Daoy (cell line): ENCODE measurements around the gene SPPL2B. TPM values are rescaled to one million over a fixed set of nuclear protein-coding genes. Genes with fewer than 3 reads are reported as not detected.

Experiments used
- DNase-seq: peaks from one replicate; pipeline ENCODE4 v3.0.0-alpha.2; 2015; ENCODE audit warnings: low read depth
- total RNA-seq: library from RNA; depleted of rRNA; stranded (reverse); fragments of >200 nt; shearing (Covaris generic); gene quantifications from 2 replicates; pipeline ENCODE4 v1.2.3, GENCODE V29; 2014

SPPL2B gene
- total RNA-seq, 1 experiment from 2014 or later = 24.4 TPM

DNA sequence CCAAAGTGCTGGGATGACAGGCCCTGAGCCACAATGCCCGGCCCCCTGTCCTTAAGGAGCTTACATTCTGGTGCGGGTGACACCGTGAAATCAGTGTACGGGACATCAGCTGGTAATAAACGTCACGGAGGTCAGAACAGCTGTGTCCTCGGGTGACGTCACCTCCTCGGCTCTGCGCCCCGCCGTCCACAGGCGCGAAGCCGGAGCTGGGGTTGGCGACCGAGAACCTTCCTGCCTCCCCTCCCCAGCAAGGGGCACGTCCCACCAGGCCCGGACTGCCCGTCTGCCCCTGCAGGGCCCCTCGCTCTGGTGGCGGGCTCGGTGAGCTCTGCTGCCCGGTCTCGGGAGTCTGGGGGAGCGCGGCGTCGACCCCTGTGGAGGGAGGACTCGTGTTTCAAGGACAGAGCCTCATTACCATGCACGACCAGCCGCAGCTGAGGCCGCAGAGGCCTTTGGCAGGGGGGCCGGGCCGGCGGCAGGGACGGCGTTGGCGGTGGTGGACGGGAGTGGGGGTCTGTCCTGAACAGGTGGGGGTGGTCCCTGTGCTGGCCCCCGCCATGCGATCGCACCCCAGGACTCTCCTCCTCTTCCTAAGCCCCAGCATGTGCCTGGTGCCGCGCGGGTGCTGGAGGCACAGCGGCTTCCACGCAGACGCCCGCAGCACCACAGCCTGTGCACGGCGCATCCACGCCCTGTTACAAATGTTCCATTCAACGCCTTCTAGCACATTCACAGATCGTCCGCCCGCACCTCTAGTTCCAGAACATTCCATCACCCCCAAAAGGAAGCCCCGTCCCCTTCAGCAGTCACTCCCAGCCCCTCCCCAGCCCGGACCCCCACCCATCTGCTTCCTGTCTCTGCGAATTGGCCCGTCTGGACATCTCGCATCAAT is 25.9 kb upstream of the SPPL2B start:
- no peak for DNase-seq

GRCh38 chr19:2303211-2303798 is 25.2 kb upstream of the SPPL2B start:
- DNase-seq = no peak

- DNase-seq = no peak
Measured at GRCh38 chr19:2305452-2306280, 22.8 kb upstream of the SPPL2B start.

DNA sequence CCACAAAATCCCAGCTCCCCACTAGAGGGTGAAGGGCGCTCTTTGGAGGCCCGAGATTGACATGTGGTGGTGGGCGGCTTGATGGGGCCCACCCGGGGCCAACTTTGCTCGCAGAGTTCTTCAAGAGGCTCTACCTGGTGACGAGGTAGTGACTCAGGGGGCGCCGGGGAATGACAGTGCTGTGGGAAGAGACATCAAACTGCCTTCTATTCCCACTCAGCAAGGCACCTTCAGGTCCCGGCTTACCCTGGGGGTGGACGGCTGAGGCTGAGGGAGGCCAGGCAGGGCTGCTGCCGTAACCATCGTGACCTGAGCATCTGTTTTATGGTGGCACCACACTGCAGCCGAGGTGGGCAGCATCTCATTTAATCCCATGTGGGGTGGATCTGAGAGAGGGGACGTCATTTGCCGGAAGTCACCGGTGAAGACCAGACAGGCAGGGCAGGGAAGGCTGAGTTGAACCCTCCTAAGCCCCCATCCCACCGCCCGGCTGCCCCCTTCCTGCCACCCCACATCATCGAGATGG is 22.1 kb upstream of the SPPL2B start:
- no peak for DNase-seq

- DNase-seq = no peak
Measured at GRCh38 chr19:2306971-2307370, 21.5 kb upstream of the SPPL2B start.

DNA sequence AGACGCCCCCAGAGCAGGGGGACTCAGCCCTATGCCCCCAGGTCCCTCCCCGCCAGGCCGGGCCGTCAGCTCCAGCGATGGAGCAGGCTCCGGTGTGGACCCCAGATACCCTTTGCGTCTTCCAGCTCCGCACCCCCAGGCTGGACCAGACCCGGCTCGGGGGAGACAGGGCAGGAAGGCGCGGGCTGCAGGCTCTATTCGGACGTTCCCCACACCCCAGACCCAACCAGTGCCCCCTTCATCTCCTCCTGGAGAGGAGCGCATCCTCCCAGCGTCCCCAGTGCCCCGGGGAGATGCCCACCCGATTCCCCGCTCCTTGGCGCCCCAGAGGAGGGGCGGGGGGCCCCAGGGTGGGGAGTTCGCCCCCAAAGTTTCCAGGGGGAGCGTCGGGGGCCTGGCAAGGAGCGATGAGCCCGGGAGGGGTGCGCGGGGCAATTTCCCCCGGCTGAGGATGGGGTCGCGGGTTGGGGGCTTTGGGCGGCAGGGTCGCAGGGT is 20.9 kb upstream of the SPPL2B start:
- no peak for DNase-seq

GRCh38 chr19:2308114-2308556 is 20.3 kb upstream of the SPPL2B start, which contains the start of gene LINGO3:
Gene LINGO3 (minus strand): TSS chr19:2308154. CDS start chr19:2291776, 16,378 bp downstream.
- DNase-seq = no peak

- DNase-seq = peak; percentile 85
Measured at GRCh38 chr19:2309734-2310362, 18.6 kb upstream of the SPPL2B start.

DNA sequence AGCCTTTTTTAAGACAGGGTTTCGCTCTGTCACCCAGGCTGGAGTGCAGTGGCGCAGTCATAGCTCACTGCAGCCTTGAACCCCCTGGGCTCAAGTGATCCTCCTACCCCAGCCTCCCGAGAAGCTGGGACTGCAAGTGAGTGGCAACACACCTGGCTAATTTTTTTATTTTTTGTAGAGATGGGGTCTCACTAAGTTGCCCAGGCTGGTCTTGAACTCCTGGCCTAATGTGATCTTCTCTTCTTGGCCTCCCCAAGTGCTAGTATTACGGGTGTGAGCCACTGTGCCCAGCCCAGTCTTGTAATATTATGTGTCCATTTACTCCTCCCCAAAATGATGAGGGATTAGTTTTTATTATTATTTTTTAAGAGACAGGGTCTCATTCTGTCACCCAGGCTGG is 17.4 kb upstream of the SPPL2B start:
- no peak for DNase-seq

DNA sequence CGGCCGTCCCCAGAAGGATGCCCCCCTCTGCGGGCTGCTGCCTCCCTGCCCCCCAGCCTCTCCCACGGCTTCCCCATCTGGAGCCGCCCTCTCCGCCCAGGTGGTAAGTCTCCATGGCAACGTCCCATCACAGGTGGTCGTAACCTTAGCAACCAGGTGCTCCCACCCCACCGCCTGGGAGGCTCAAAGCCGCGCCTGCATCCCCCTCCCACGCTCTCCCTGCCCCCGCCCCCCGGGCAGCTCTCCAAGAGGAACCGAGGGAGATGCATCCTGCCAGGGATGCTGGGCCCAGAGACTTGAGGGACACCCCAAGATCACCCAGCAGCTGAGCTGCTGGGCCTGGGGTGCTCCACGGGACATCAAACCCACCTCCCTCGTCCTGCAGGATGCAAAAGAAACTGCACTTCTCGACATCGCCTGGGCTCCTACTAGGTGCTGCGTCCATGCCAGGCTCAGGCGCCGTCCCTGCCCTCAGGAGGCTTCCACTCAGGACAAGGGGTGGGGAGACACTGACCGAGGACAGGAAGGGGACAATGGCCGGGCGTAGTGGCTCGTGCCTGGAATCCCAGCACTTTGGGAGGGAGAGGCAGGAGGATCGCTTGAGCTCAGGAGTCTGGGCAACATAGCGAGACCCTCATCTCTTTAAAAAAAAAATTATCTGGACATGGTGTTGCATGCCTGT is 15.5 kb upstream of the SPPL2B start:
- DNase-seq = no peak

- no peak for DNase-seq
Measured at GRCh38 chr19:2315121-2315817, 13.2 kb upstream of the SPPL2B start.

GRCh38 chr19:2315818-2316353 is 12.6 kb upstream of the SPPL2B start:
- peak; percentile 72 for DNase-seq

GRCh38 chr19:2317300-2317699 is 11.2 kb upstream of the SPPL2B start:
- no peak for DNase-seq

DNA sequence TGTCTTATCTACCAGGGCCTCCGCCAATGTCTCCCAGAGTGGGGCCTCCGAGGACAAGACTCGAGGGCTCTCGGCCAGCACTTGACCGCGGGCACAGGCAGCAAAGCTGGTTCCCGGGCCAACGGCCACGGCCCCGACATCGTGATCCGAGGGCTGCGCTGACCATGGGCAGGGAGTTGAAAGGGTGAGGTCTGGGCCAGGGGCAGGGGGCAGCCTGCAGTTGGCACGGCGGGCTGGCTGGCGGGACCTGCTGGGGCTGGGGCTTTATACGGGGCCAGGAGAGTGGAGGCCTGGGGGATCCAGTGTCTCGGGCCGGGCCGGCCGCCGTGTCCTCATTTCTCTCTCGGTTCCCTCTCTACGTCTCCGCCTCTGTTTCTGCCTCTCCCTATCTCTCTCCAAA is 10.7 kb upstream of the SPPL2B start:
- no peak for DNase-seq

- no peak for DNase-seq
Measured at GRCh38 chr19:2318923-2319322, 9.6 kb upstream of the SPPL2B start.

- no peak for DNase-seq
Measured at GRCh38 chr19:2319551-2319950, 8.9 kb upstream of the SPPL2B start.

DNA sequence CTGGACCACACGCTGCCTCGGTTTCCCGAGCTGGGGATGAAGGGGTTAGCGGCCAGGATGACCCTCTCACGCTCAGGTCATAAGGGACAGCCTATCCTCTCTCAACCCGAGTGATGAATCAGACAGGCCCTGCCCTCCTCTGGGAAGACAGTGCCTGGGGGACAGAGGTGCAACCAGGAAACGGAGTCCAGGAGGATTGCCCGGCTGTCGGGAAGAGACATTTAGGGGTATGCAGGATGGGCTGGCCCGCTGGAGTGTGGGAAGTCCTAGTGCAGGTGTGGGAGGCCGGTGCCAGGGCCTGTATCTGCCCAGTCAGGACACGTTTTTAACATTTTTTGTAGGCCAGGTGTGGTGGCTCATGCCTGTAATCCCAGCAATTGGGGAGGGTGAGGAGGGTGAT is 8.4 kb upstream of the SPPL2B start:
- no peak for DNase-seq

DNA sequence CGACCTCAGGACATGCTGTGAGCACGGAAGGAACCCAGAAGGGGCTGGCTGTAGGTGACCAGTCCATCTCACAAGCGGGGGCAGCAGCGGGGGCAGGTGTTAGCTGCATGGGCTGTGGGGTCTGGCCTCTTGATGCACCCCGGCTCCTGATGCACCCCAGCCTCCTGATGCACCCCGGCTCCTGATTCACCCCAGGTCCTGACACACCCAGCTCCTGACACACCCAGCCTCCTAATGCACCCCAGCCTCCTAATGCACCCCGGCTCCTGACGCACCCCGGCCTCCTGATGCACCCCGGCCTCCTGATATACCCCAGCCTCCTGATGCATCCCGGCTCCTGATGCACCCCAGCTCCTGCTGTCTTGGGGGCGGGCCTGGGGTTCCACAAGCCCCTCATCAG is 7.5 kb upstream of the SPPL2B start:
- DNase-seq = no peak

- DNase-seq = no peak
Measured at GRCh38 chr19:2321565-2322283, 6.8 kb upstream of the SPPL2B start.
